CD4-positive, alpha-beta T cell treated with Interleukin-4 for 4 hours (primary cell): ENCODE data around the gene ARMCX4.
"Not testable (repeated sequence)": the region's sequence is repeated elsewhere in the genome, so short reads cannot be mapped to it uniquely, and the experiment has no call there.

Source experiments
- DNase-seq: peaks from one replicate; pipeline ENCODE4 v3.0.0-alpha.2; 2020

Gene ARMCX4

GRCh38 chrX:101485212-101485949, at the start of gene ARMCX4:
Gene ARMCX4, plus strand, starts transcription at chrX:101485456. Its CDS starts 3,134 bp downstream, at chrX:101488590.
- DNase-seq = peak; percentile 15

DNA sequence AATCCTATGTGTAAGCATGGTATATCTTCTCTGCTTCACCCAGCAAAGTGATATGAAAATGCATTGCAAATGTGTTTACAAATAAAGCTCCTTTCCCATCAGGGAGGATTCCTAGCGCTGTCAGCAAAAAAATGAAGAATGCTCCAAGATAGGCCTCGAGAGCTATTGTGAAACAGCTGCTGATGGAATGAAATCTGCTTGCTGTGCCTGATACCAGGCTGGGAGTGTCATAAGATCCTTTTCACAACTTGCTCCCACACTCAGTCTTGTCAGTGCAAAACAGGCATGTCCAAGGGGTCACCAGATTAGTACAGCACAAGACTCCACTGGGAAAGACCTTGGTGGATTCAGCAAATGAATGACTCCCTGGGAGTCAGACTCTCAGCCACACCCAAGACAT, 43.2 kb upstream of the ARMCX4 start:
- DNase-seq = no peak

DNA sequence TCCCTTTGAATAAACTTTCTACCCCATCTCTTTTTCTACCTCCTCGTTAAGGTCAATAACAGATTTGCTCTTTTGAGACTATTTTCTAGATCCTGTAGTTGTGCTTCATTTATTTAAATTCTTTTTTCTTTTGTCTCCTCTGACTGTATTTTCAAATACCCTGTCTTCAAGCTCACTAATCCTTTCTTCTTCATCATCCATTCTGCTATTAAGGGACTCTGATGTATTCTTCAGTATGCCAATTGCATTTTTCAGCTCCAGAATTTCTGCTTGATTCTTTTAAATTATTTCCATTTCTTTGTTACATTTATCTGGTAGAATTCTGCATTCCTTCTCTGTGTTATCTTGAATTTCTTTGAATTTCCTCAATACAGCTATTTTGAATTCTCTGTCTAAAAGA, 36.0 kb upstream of the ARMCX4 start:
- no peak for DNase-seq

DNA sequence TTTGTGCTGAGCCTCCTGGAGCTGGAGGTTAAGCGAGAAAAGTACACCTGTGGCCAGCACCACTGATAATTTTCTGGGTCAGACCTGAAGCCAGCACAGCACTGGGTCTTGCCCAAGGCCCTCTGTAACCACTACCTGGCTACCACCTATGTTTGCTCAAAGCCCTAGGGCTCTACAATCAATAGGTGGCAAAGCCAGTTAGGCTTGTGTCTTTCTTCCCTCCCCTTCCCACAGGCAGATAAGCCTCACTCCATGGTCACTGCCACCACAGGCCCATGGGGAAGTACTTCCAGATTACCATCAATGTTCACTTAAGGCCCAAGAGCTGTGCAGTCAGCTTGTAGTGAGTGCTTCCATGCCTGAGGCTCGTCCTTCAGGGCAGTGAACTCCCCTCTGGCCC, 35.2 kb upstream of the ARMCX4 start:
- DNase-seq = no peak

DNA sequence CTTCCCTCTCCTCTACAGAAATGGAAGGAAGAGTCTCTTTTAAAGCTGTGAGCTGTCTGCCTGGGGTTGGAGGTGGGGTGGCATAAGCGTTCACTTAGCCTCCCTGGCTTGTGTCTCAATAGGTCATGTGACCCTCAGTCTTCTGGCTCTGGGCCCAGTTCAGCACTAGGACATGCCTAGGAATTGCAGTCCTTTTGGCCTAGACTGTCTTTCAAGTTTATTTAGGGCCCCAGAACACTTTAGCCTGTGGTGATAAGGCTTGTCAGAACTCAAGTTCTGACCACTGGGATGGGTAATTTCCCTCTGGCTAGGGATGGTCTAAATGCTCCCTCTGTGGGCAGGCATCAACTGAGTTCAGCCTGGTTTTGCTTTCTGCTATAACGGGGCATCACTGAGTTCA, 34.3 kb upstream of the ARMCX4 start:
- DNase-seq = no peak

GRCh38 chrX:101452056-101452455, 33.2 kb upstream of the ARMCX4 start:
- DNase-seq = no peak

DNA sequence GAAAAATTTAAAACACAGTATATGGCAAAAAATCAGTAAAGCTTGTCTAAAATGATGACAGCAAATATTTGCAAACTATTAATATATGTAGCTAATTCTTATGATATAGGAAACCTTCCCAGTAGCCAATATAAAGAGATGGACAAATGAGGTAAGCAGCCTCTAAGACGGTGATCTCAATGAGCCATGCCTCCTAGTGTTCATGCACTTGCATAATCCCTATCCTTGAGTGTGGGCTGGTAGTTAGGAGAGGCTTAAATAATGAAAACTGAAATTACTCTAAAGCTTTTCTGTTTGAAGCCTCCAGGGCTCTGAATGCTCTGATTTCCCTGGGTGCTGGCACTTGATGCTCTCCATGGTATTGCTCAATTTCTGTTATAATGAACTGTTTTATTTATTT, 24.6 kb upstream of the ARMCX4 start:
- DNase-seq = no peak

DNA sequence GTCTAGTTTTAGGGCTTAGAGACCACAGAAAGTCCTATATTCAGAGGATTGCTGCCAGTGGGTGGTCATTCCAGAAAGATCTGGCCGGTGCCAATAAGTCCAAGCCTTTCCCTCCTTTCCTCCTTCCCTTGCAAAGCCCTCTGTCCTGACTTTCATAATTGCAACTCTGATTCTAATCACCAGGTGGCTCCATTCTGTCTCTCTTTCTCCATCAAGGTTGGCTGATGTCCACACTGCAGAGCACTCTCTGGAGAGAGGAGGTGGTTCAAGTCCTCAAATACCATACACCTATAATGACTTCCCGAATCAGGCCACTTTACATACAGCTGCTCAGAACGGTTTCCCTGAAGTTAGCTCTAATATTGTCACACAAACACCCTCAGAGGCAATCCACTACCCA, 22.4 kb upstream of the ARMCX4 start:
- no peak for DNase-seq

DNA sequence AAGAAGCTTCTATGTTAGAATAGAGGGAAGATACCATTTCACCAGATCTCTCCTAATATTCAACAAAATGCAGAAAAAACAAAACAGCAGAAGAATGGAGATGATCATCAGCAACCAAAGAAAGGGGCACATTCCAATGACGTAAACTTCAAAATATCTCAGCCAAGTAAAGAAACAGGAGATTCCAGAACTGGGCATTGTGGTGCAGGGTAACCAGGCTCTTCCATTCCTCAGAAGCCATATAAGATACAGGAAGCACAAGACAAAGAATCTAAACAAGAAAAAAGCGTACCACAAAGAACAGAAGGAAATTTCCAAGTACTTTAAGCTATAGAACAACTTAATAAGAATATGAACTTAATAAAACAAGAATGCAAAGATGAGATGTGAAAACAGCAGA, 6.9 kb upstream of the ARMCX4 start:
- DNase-seq = no peak

DNA sequence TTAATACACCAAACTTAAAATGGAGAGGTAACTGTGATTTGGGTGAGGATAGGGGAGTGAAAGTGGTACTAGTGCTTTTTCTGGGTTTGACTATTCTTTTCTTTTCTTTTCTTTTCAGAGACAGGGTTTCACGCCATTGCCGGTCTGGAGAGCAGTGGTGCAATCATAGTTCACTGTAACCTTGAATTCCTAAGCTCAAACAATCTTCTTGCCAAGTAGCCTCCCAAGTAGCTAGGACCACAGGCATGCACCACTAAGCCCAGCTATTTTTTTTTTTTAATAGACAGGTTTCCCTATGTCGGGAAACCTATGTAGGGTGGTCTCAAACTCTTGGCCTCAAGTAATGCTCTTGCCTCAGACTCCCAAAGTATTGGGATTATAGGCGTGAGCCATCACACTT, 3.0 kb upstream of the ARMCX4 start:
- DNase-seq = no peak

GRCh38 chrX:101483705-101484104, 1.6 kb upstream of the ARMCX4 start:
- DNase-seq = no peak

- no peak for DNase-seq
Measured at GRCh38 chrX:101484135-101484534, 1.1 kb upstream of the ARMCX4 start.

GRCh38 chrX:101488796-101489195, 3.5 kb downstream of the ARMCX4 start:
- DNase-seq = no peak

DNA sequence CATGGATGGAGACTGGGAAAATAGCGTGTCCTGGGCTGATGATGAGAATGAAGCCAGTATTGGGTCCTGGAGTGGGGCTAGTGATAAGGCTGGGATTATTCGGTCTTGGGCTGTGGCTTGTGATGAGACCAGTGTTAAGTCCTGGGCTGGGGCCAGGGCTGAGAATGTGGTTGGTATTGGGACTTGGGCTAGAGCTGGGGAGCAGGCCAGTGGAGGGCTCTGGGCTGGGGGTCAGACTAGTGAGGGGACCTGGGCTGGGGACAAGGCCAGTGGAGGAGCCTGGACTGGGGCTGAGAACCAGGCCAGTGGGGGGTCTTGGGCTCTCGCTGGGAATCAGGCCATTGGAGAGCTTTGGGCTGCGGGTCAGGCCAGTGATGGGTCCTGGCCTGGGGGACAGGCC, 6.7 kb downstream of the ARMCX4 start:
- DNase-seq = no peak

DNA sequence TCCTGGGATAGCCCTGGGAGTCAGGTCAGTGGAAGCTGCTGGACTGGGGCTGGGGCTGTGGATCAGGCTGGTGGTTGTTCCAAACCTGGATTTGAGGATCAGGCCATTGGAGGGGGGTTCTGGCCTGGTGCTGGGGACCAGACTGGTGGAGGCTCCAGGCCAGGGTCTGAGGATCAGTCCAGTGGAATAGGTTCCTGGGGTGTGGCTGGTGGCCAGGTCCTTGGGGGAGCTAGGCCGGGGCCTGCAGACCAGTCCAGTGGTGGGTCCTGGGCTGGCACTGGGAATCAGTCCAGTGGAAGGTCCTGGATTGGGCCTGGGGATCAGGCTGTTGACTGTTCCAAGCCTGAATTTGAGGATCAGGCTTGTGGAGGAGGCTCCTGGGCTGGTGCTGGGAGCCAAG, 8.0 kb downstream of the ARMCX4 start:
- no peak for DNase-seq

- not testable (repeated sequence) for DNase-seq
Measured at GRCh38 chrX:101502929-101503328, 17.7 kb downstream of the ARMCX4 start.

DNA sequence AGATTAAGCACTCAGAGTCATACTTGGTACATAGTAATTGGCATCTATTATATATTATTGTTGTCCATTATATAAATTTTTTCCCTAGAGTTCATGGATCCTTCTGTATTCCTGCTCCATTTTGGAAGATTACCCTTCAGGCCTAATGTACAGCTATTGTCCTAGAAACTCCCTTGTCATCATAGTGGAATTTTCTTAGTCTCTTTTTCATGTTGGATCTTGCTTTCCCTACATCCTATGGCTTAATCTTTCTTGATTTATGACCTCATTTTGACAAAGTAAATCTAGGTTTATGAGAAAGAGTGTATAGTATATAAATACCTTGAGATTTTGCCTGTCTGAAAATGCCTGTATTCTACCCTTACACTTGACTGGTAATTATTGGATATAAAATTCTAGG, 22.1 kb downstream of the ARMCX4 start:
- DNase-seq = no peak

GRCh38 chrX:101507986-101508385, 22.7 kb downstream of the ARMCX4 start:
- DNase-seq = no peak

- no peak for DNase-seq
Measured at GRCh38 chrX:101530944-101531343, 45.7 kb downstream of the ARMCX4 start.
